GM23248 (cell line): ENCODE measurements around the gene ARHGAP35. TPM values are rescaled to one million over a fixed set of nuclear protein-coding genes. Genes with fewer than 3 reads are reported as not detected.

Experiments
- DNase-seq: peaks from one replicate; pipeline ENCODE4 v3.0.0-alpha.2; 2015
- H2AFZ ChIP-seq: fragments of 200-600 bp; sonication (generic); 2 replicates; pipeline ENCODE4 v1.6.1; 2016; ENCODE audit warnings: antibody characterized with exemption
- H3F3A ChIP-seq: fragments of 200-600 bp; sonication (generic); 2 replicates; pipeline ENCODE4 v1.6.1; 2016; ENCODE audit warnings: mild to moderate bottlenecking, antibody characterized with exemption, mixed run types; ENCODE audit not compliant: insufficient read depth
- H3K27ac ChIP-seq: fragments of 200-600 bp; sonication (generic); 2 replicates; pipeline ENCODE4 v1.5.1; 2016; ENCODE audit warnings: mild to moderate bottlenecking
- H3K27me3 ChIP-seq: fragments of 200-600 bp; sonication (generic); replicated peaks from 2 replicates; pipeline ENCODE4 v1.6.1; 2016; ENCODE audit warnings: mild to moderate bottlenecking; ENCODE audit not compliant: insufficient read depth
- H3K36me3 ChIP-seq: fragments of 200-600 bp; sonication (generic); 2 replicates; pipeline ENCODE4 v1.6.1; 2016; ENCODE audit warnings: low read depth, mild to moderate bottlenecking
- H3K4me1 ChIP-seq: fragments of 200-600 bp; sonication (generic); 2 replicates; pipeline ENCODE4 v1.6.1; 2016; ENCODE audit warnings: mild to moderate bottlenecking; ENCODE audit not compliant: insufficient read depth
- H3K4me2 ChIP-seq: fragments of 200-600 bp; sonication (generic); one replicate; pipeline ENCODE4 v1.6.1; 2016; ENCODE audit warnings: mild to moderate bottlenecking; ENCODE audit not compliant: unreplicated experiment
- H3K4me3 ChIP-seq: fragments of 200-600 bp; sonication (generic); 2 replicates; pipeline ENCODE4 v1.5.1; 2016; ENCODE audit warnings: mild to moderate bottlenecking
- H3K79me2 ChIP-seq: fragments of 200-600 bp; sonication (generic); 2 replicates; pipeline ENCODE4 v1.6.1; 2016; ENCODE audit warnings: mild to moderate bottlenecking; ENCODE audit not compliant: insufficient read depth
- H3K9ac ChIP-seq: fragments of 200-600 bp; sonication (generic); 2 replicates; pipeline ENCODE4 v1.6.1; 2016; ENCODE audit warnings: mild to moderate bottlenecking
- H3K9me2 ChIP-seq: fragments of 200-600 bp; sonication (generic); 2 replicates; pipeline ENCODE4 v1.6.1; 2016; ENCODE audit warnings: mixed run types, mild to moderate bottlenecking, moderate library complexity; ENCODE audit not compliant: insufficient read depth
- H3K9me3 ChIP-seq: fragments of 200-600 bp; sonication (generic); one replicate; pipeline ENCODE4 v1.6.1; 2017; ENCODE audit warnings: low read depth
- H4K20me1 ChIP-seq: fragments of 200-600 bp; sonication (generic); 2 replicates; pipeline ENCODE4 v1.6.0; 2016; ENCODE audit not compliant: insufficient read depth
- EZH2 ChIP-seq: fragments of 200-600 bp; sonication (generic); IDR thresholded peaks from 2 replicates; pipeline ENCODE4 v1.6.1; 2018; ENCODE audit warnings: antibody characterized with exemption, mild to moderate bottlenecking; ENCODE audit not compliant: insufficient read depth, poor library complexity, severe bottlenecking
- EZH2phosphoT487 ChIP-seq: fragments of 200-600 bp; sonication (generic); IDR thresholded peaks from 2 replicates; pipeline ENCODE4 v1.6.1; 2018; ENCODE audit warnings: antibody characterized with exemption, moderate library complexity, mild to moderate bottlenecking, low read depth; ENCODE audit not compliant: insufficient read depth
- WGBS, 2 experiments: methylation state at CpG; one replicate each; pipeline ENCODE4 v1.1.6; 2015 to 2017; ENCODE audit warnings: low lambda C conversion rate in 2 of 2, low coverage in 1 of 2; ENCODE audit errors: missing lambda C conversion rate in 2 of 2; 5-methylcytosine and 5-hydroxymethylcytosine counted together
- in situ Hi-C: fragments of 300-500 bp; cut with MboI; formaldehyde crosslinking; loops from 2 replicates; pipeline ENCODE4 v1.15.0; 2020
- polyA plus RNA-seq: library from polyadenylated mRNA; unstranded; fragments of >200 nt; fragmentation: Nextera tagmentation; extraction: Ambion mirVana; gene quantifications from 2 replicates; pipeline ENCODE4 v1.2.1, GENCODE V29; 2016
- total RNA-seq: library from RNA; depleted of rRNA; stranded (reverse); fragments of >200 nt; shearing (Covaris generic); gene quantifications from 2 replicates; pipeline ENCODE4 v1.2.3, GENCODE V29; 2014; rRNA removed

ARHGAP35 gene
- total and polyA plus RNA-seq, 2 experiments from 2014 or later, result 13.5 to 35.2 TPM

GRCh38 chr19:46909356-46909755 lies 48.6 kb downstream of the ARHGAP35 start:
- Histone ChIP-seq H3K36me3 (no peaks in the 10 kb centered on the region), H3K27ac (no peak overlapping the region), H3K9ac (no peak overlapping the region), H3K4me1 (peaks cover 50% of the 10 kb centered on the region), H3K9me2 (no peaks in the 10 kb centered on the region), H3F3A (peaks cover 52% of the 10 kb centered on the region), H3K79me2 (peaks cover 99% of the 10 kb centered on the region), H3K9me3 (no peaks in the 10 kb centered on the region), H4K20me1 (no peaks in the 10 kb centered on the region), H3K4me3 (no peak overlapping the region), H3K4me2 (no peak overlapping the region), H3K27me3 (no peaks in the 10 kb centered on the region), H2AFZ (no peak overlapping the region)
- no peak for DNase-seq
- in situ Hi-C loops, result no loop called here
- WGBS, 2 experiments, result 94 to 100% methylated on average over 4 of the region's 4 CpGs
- TF ChIP-seq EZH2phosphoT487, result no peak
- TF ChIP-seq EZH2, result no peak

Other genes starting within 250 kb of the ARHGAP35 start
- 18.0 and 21.1 TPM in 2 replicates for gene PTGIR, start 235.9 kb upstream of the ARHGAP35 start, total RNA-seq
- 21.1 and 21.5 TPM in 2 replicates for gene PTGIR, start 235.9 kb upstream of the ARHGAP35 start, polyA plus RNA-seq
- not detected in 2 replicates for gene GNG8, start 224.8 kb upstream of the ARHGAP35 start, total RNA-seq
- not detected in 2 replicates for gene GNG8, start 224.8 kb upstream of the ARHGAP35 start, polyA plus RNA-seq
- gene DACT3, start 199.8 kb upstream of the ARHGAP35 start, total RNA-seq, result 7.1 and 7.3 TPM in 2 replicates
- 0.63 and 0.66 TPM in 2 replicates for gene DACT3, start 199.8 kb upstream of the ARHGAP35 start, polyA plus RNA-seq
- gene PRKD2, start 143.9 kb upstream of the ARHGAP35 start, total RNA-seq, result 11.9 and 16.4 TPM in 2 replicates
- 12.3 and 14.2 TPM in 2 replicates for gene PRKD2, start 143.9 kb upstream of the ARHGAP35 start, polyA plus RNA-seq
- gene FKRP, start 114.9 kb upstream of the ARHGAP35 start, total RNA-seq, result 32.1 and 41.5 TPM in 2 replicates
- gene FKRP, start 114.9 kb upstream of the ARHGAP35 start, polyA plus RNA-seq, result 12.4 and 15.0 TPM in 2 replicates
- 75.7 and 114 TPM in 2 replicates for gene STRN4, start 114.5 kb upstream of the ARHGAP35 start, total RNA-seq
- 44.4 and 45.9 TPM in 2 replicates for gene STRN4, start 114.5 kb upstream of the ARHGAP35 start, polyA plus RNA-seq
- gene SLC1A5, start 72.4 kb upstream of the ARHGAP35 start, total RNA-seq, result 426 and 456 TPM in 2 replicates
- 367 and 393 TPM in 2 replicates for gene SLC1A5, start 72.4 kb upstream of the ARHGAP35 start, polyA plus RNA-seq
- gene AP2S1, start 10.2 kb upstream of the ARHGAP35 start, total RNA-seq, result 224 and 231 TPM in 2 replicates
- gene AP2S1, start 10.2 kb upstream of the ARHGAP35 start, polyA plus RNA-seq, result 584 and 619 TPM in 2 replicates
- gene NPAS1, start 158.8 kb downstream of the ARHGAP35 start, total RNA-seq, result 8.6 and 10.6 TPM in 2 replicates
- 21.1 and 23.2 TPM in 2 replicates for gene NPAS1, start 158.8 kb downstream of the ARHGAP35 start, polyA plus RNA-seq
- 21.7 and 23.8 TPM in 2 replicates for gene TMEM160, start 187.6 kb downstream of the ARHGAP35 start, total RNA-seq
- 57.8 and 64.1 TPM in 2 replicates for gene TMEM160, start 187.6 kb downstream of the ARHGAP35 start, polyA plus RNA-seq